MCF 10A (cell line): ENCODE measurements around the gene PEX19. TPM values are rescaled to one million over a fixed set of nuclear protein-coding genes. Genes with fewer than 3 reads are reported as not detected.

Experiments
- BruUV-seq: library from RNA; stranded (reverse); fragments of 400-500 nt; replicated peaks from 2 replicates; lab custom pipeline; 2021; lab: Mats Ljungman, UMichigan
- CTCF ChIA-PET: fragments of 300-600 bp; sonication (Branson Sonifier 250); formaldehyde crosslinking; extraction: SDS; loops from one replicate; lab custom pipeline; 2021; ENCODE audit warnings: antibody characterized with exemption, inconsistent platforms; lab: Yijun Ruan, JAX
- POLR2A ChIA-PET: fragments of 300-600, 350-650 bp; sonication (Branson Sonifier 250); formaldehyde crosslinking; extraction: SDS; loops from one replicate; lab custom pipeline; 2020; ENCODE audit warnings: antibody characterized with exemption, inconsistent platforms; lab: Yijun Ruan, JAX
- DNase-seq: peaks from one replicate; pipeline ENCODE4 v3.0.0-alpha.2; 2018; ENCODE audit not compliant: unreplicated experiment
- H3K27ac Mint-ChIP-seq: one replicate; pipeline ENCODE4 v1.8.0; 2022; ENCODE audit warnings: mild to moderate bottlenecking, low read depth, mixed read lengths; ENCODE audit not compliant: unreplicated experiment
- H3K27me3 Mint-ChIP-seq: one replicate; pipeline ENCODE4 v1.8.0; 2022; ENCODE audit warnings: mixed read lengths; ENCODE audit not compliant: insufficient read depth, unreplicated experiment
- H3K36me3 Mint-ChIP-seq: one replicate; pipeline ENCODE4 v1.8.0; 2022; ENCODE audit warnings: mild to moderate bottlenecking, moderate library complexity, mixed read lengths; ENCODE audit not compliant: insufficient read depth, unreplicated experiment
- H3K4me1 Mint-ChIP-seq: one replicate; pipeline ENCODE4 v1.8.0; 2022; ENCODE audit warnings: mixed read lengths; ENCODE audit not compliant: insufficient read depth, unreplicated experiment
- H3K4me3 Mint-ChIP-seq: one replicate; pipeline ENCODE4 v1.8.0; 2022; ENCODE audit warnings: mild to moderate bottlenecking, moderate library complexity, mixed read lengths; ENCODE audit not compliant: unreplicated experiment
- H3K9me3 Mint-ChIP-seq: one replicate; pipeline ENCODE4 v1.8.0; 2022; ENCODE audit warnings: mixed read lengths; ENCODE audit not compliant: unreplicated experiment
- intact Hi-C: fragments of 100-400 bp; cut with micrococcal nuclease; formaldehyde crosslinking; loops from 2 replicates; pipeline ENCODE4 v1.14.1; 2022
- total RNA-seq: library from RNA; stranded (reverse); gene quantifications from 2 replicates; pipeline ENCODE4 v1.2.3, GENCODE V29; 2022
- TF ChIP-seq, protein P1 (sequence below): fragments of 200-600 bp; IDR thresholded peaks from one replicate; pipeline ENCODE4 v1.8.0; 2022; ENCODE audit warnings: antibody characterized with exemption, mild to moderate bottlenecking; ENCODE audit not compliant: unreplicated experiment

Gene PEX19
- total RNA-seq, 1 experiment from 2014 or later = 61.2 TPM

DNA sequence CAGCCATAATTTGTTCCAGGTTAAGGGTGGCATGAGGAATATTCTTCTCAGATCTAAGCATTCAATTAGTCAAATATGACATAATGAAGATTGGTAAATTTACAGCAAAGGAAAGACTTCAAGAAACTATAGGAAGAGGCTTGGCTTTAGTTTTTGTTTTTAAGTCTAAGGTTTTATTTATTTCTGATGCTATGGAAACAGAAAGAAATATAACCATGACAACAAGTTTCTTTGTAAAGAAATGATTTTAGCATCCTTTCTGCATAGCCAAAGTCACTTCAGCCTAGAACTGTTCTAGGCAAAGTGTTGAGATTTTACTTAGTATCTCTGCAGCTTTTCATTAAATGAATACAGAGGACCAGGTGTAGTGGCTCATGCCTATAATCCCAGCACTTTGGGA is 52.0 kb downstream of the PEX19 start:
- CTCF ChIA-PET = interaction anchor here (0.7 to 3.7 kb wide), 11 partner anchors 8 to 1083 kb away, joined by 3 to 29 read pairs (median 5); no protein-coding TSS in a partner anchor
- Mint-ChIP-seq H3K4me3 (no peak overlapping the region), H3K9me3 (no peaks in the 10 kb centered on the region), H3K27me3 (no peaks in the 10 kb centered on the region), H3K4me1 (no peaks in the 10 kb centered on the region), H3K36me3 (peaks cover 100% of the 10 kb centered on the region), H3K27ac (peak overlapping the region; percentile 0)
- TF ChIP-seq, protein P1, sequence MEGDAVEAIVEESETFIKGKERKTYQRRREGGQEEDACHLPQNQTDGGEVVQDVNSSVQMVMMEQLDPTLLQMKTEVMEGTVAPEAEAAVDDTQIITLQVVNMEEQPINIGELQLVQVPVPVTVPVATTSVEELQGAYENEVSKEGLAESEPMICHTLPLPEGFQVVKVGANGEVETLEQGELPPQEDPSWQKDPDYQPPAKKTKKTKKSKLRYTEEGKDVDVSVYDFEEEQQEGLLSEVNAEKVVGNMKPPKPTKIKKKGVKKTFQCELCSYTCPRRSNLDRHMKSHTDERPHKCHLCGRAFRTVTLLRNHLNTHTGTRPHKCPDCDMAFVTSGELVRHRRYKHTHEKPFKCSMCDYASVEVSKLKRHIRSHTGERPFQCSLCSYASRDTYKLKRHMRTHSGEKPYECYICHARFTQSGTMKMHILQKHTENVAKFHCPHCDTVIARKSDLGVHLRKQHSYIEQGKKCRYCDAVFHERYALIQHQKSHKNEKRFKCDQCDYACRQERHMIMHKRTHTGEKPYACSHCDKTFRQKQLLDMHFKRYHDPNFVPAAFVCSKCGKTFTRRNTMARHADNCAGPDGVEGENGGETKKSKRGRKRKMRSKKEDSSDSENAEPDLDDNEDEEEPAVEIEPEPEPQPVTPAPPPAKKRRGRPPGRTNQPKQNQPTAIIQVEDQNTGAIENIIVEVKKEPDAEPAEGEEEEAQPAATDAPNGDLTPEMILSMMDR = no peak
- no peak for DNase-seq
- intact Hi-C loops = no loop called here
- POLR2A ChIA-PET = interaction anchor here (1.1 to 1.7 kb wide), 3 partner anchors 13 to 29 kb away, joined by 3 to 10 read pairs (median 5); partner anchors contain the start of gene DCAF8
- no TSS peak for BruUV-seq

- intact Hi-C loops = no loop called here
- CTCF ChIA-PET = interaction anchor here (0.7 to 6.4 kb wide), 15 partner anchors 9 to 143 kb away, joined by 3 to 104 read pairs (median 5); no protein-coding TSS in a partner anchor
Measured at GRCh38 chr1:160228431-160228830, 56.5 kb downstream of the PEX19 start.

DNA sequence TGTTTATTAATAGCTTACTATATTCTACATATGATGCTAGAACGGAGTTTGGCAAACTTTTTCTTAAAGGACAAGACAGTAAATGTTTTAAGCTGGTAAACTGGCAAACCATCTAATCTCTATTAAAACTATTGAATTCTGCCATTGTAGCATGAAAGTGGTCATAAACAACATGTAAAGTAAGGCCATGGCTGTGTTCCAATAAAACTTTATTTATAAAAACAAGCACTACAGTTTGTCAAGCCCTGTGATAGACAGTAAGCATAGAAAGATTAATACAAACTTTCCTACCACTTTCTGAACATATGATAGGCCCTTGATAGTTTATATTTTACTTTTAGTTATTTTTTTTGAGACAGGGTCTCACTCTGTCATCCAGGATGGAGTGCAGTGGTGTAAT is 57.4 kb downstream of the PEX19 start:
- no peak for DNase-seq
- no peaks in the 10 kb centered on the region for H3K27me3 Mint-ChIP-seq
- H3K36me3 Mint-ChIP-seq = peaks cover 48% of the 10 kb centered on the region
- no peak overlapping the region for H3K4me3 Mint-ChIP-seq
- no peaks in the 10 kb centered on the region for H3K4me1 Mint-ChIP-seq
- intact Hi-C loops = no loop called here
- no peak overlapping the region for H3K27ac Mint-ChIP-seq
- TF ChIP-seq, protein P1 = no peak
- no peaks in the 10 kb centered on the region for H3K9me3 Mint-ChIP-seq
- no TSS peak for BruUV-seq
- ChIA-PET CTCF (interaction anchor here (0.8 to 6.4 kb wide), 14 partner anchors 8 to 142 kb away, joined by 3 to 104 read pairs (median 10); no protein-coding TSS in a partner anchor), POLR2A (interaction anchor here (0.6 to 1.1 kb wide), 4 partner anchors 14 to 38 kb away, joined by 3 to 4 read pairs (median 3); no protein-coding TSS in a partner anchor)

More at GRCh38 chr1:160228431-160228830, 56.5 kb downstream of the PEX19 start:
- H3K27ac Mint-ChIP-seq = no peak overlapping the region
- no peaks in the 10 kb centered on the region for H3K27me3 Mint-ChIP-seq
- TF ChIP-seq, protein P1 = no peak
- no peak for DNase-seq
- POLR2A ChIA-PET = interaction anchor here (0.6 to 2.5 kb wide), 8 partner anchors 9 to 953 kb away, joined by 3 to 18 read pairs (median 4); partner anchors contain the start of gene DCAF8
- no peaks in the 10 kb centered on the region for H3K4me1 Mint-ChIP-seq
- H3K4me3 Mint-ChIP-seq = no peak overlapping the region
- BruUV-seq = no TSS peak
- H3K9me3 Mint-ChIP-seq = no peaks in the 10 kb centered on the region
- H3K36me3 Mint-ChIP-seq = peaks cover 56% of the 10 kb centered on the region

GRCh38 chr1:160227034-160227433 is 57.9 kb downstream of the PEX19 start:
- CTCF ChIA-PET = interaction anchor here (0.6 to 6.4 kb wide), 13 partner anchors 7 to 221 kb away, joined by 3 to 104 read pairs (median 15); no protein-coding TSS in a partner anchor
- no peaks in the 10 kb centered on the region for H3K4me1 Mint-ChIP-seq
- TF ChIP-seq, protein P1 = no peak
- H3K27me3 Mint-ChIP-seq = no peaks in the 10 kb centered on the region
- no peak overlapping the region for H3K4me3 Mint-ChIP-seq
- peaks cover 42% of the 10 kb centered on the region for H3K36me3 Mint-ChIP-seq
- H3K9me3 Mint-ChIP-seq = no peaks in the 10 kb centered on the region
- H3K27ac Mint-ChIP-seq = no peak overlapping the region
- no peak for DNase-seq
- intact Hi-C loops = no loop called here
- no TSS peak for BruUV-seq
- POLR2A ChIA-PET = interaction anchor here (1.0 to 1.2 kb wide), 3 partner anchors 14 to 65 kb away, joined by 3 to 4 read pairs (median 3); no protein-coding TSS in a partner anchor

Other genes with a start within 250 kb of the PEX19 start
- gene KCNJ10, start 215.0 kb downstream of the PEX19 start, total RNA-seq = not detected in 2 replicates
- 0.07 TPM in 1 of 2 replicates, not detected in the other for gene KCNJ9, start 203.6 kb downstream of the PEX19 start, total RNA-seq
- gene IGSF8, start 186.5 kb downstream of the PEX19 start, total RNA-seq = 13.8 and 19.7 TPM in 2 replicates
- 0.07 TPM in 1 of 2 replicates, not detected in the other for gene ATP1A2, start 169.4 kb downstream of the PEX19 start, total RNA-seq
- not detected in 2 replicates for gene ATP1A4, start 133.5 kb downstream of the PEX19 start, total RNA-seq
- not detected in 2 replicates for gene CASQ1, start 94.6 kb downstream of the PEX19 start, total RNA-seq
- gene PEA15, start 79.7 kb downstream of the PEX19 start, total RNA-seq = 183 and 198 TPM in 2 replicates
- 181 and 208 TPM in 2 replicates for gene DCAF8, start 22.6 kb downstream of the PEX19 start, total RNA-seq
- gene COPA, start 58.1 kb upstream of the PEX19 start, total RNA-seq = 273 and 353 TPM in 2 replicates
- gene NCSTN, start 58.2 kb upstream of the PEX19 start, total RNA-seq = 125 and 129 TPM in 2 replicates
- gene NHLH1, start 81.9 kb upstream of the PEX19 start, total RNA-seq = 0.12 and 0.20 TPM in 2 replicates
- 0.26 and 0.27 TPM in 2 replicates for gene VANGL2, start 115.4 kb upstream of the PEX19 start, total RNA-seq
- not detected in 2 replicates for gene SLAMF6, start 238.1 kb upstream of the PEX19 start, total RNA-seq